Astrocyte of the spinal cord (primary cell): ENCODE data around the gene ACSL4.
"Not testable (repeated sequence)": the region's sequence is repeated elsewhere in the genome, so short reads cannot be mapped to it uniquely, and the experiment has no call there.

Source experiments
- DNase-seq: peaks from one replicate; pipeline ENCODE4 v3.0.0; 2011; ENCODE audit warnings: low read depth, low spot score
- H3K4me3 ChIP-seq: 2 replicates; pipeline ENCODE4 v1.5.1; 2011; ENCODE audit warnings: low read depth, mild to moderate bottlenecking, low read length, moderate library complexity
- CTCF ChIP-seq: IDR thresholded peaks from 2 replicates; pipeline ENCODE4 v1.5.1; 2012; ENCODE audit warnings: low read depth, mild to moderate bottlenecking, low read length, inconsistent platforms
- in situ Hi-C: cut with HindIII; loops from 2 replicates; pipeline ENCODE4 v1.10.0; 2017; ENCODE audit warnings: low sequenced_read_pairs

Gene ACSL4

GRCh38 chrX:109733613-109734083, 591 bp upstream of the ACSL4 start:
- no peak for TF ChIP-seq CTCF
- in situ Hi-C loops: no loop called here
- peak overlapping the region; percentile 54 for H3K4me3 ChIP-seq
- no peak for DNase-seq

DNA sequence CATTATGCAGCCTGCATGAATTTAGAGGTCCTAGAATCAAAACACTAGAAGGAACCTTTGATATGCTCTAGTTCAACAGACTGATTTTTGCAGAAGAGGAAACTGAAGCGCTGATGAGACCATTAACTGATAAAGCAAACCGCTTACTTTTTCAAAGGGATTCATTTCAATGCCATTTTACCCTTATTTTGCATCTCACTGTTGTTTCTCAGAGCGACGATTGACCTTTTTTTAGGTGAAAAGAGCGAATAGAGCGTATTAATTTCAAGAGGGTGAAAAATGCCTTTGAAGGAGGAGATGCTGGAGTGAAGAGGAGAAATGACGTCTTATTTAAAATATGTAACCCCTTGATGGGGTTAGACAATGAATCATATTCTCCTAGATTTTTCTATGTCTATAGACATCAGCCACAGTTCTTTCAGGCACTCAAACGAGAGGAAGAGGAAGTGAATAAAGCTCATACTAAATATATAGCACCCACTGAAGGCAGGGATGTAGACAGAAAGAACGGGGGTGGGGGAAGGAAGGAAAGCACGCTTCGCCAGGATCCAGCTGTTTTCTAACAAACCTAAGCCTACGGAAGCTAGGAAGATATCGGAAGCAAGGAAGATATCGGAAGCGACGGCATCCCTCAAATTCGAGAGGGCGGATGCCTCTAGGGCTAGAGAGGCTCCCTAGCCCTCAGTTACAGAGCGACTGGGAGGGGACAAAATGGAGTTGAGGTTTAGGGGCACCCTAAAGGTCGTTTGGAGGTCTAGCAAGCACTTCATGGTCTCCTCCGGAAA, 848 bp downstream of the ACSL4 start:
- TF ChIP-seq CTCF: no peak
- in situ Hi-C loops: no loop called here
- DNase-seq: peak; percentile 58

DNA sequence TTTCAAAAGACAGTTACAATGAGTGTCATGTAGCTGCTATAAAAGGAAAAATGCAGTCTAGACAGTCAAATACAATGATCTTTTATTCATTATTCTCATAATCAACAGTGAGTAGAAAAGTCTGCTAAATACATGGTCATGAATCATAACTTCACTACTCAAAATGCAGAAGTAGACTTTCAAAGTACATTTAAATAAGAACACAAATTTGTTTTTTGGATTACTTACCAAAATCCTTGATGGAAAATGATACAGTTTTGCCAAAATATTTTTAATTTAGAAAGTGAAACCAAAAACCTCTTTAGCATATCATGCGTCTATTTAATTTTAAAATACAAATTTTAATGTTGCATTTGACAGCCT, 4.9 kb downstream of the ACSL4 start:
- no peak overlapping the region for H3K4me3 ChIP-seq
- in situ Hi-C loops: no loop called here
- no peak for DNase-seq
- TF ChIP-seq CTCF: no peak

More for the DNA sequence above, 848 bp downstream of the ACSL4 start:
- peak overlapping the region; percentile 84 for H3K4me3 ChIP-seq

DNA sequence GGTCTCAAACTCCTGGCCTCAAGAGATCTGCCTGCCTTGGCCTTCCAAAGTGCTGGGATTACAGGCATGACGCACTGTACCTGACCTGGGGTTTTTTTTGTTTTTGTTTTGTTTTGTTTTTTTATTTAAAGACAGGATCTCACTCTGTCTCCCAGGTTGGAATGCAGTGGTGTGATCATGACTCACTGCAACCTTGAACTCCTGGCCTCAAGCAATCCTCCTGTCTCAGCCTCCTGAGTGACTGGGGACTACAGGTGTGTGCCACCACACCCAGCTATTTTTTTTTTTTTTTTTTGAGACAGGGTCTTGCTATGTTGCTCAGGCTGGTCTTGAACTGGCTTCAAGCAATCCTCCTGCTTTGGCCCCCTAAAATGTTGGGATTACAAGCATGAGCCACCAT, 8.1 kb downstream of the ACSL4 start:
- H3K4me3 ChIP-seq, DNase-seq, in situ Hi-C loops: not testable (repeated sequence)

GRCh38 chrX:109720947-109721346, 12.1 kb downstream of the ACSL4 start:
- TF ChIP-seq CTCF: no peak
- DNase-seq: no peak
- in situ Hi-C loops: no loop called here
- H3K4me3 ChIP-seq: no peak overlapping the region

- no peak overlapping the region for H3K4me3 ChIP-seq
- in situ Hi-C loops: no loop called here
- DNase-seq: no peak
- TF ChIP-seq CTCF: no peak
Observed at GRCh38 chrX:109719264-109719663, 13.8 kb downstream of the ACSL4 start.

- DNase-seq: peak; percentile 43
Observed at GRCh38 chrX:109716431-109717028, 16.5 kb downstream of the ACSL4 start.

More at GRCh38 chrX:109716431-109717028, 16.5 kb downstream of the ACSL4 start:
- no peak overlapping the region for H3K4me3 ChIP-seq
- TF ChIP-seq CTCF: no peak
- in situ Hi-C loops: no loop called here
